Body of pancreas (tissue), 4 donors: ENCODE data around the gene ADGRF1.

ENCODE experiments used
- POLR2A ChIP-seq, 3 donors: fragments of 450-650 bp; IDR thresholded peaks; one replicate each; pipeline ENCODE4 v1.6.1; 2016; ENCODE audit warnings: antibody characterized with exemption in 3 of 3, mild to moderate bottlenecking in 2 of 3
- TF ChIP-seq, protein P1 (sequence below), 7 experiments: fragments of 450-650 bp in 4 of 7; fragments of 200-600 bp in 3 of 7; sonication (generic) in 3 of 7; IDR thresholded peaks; one replicate each; pipeline ENCODE4 v1.5.1; 2016 to 2019; ENCODE audit warnings: antibody characterized with exemption in 7 of 7

GRCh38 chr6:46954837-46955451, 87.2 kb downstream of the ADGRF1 start:
- TF ChIP-seq, protein P1, sequence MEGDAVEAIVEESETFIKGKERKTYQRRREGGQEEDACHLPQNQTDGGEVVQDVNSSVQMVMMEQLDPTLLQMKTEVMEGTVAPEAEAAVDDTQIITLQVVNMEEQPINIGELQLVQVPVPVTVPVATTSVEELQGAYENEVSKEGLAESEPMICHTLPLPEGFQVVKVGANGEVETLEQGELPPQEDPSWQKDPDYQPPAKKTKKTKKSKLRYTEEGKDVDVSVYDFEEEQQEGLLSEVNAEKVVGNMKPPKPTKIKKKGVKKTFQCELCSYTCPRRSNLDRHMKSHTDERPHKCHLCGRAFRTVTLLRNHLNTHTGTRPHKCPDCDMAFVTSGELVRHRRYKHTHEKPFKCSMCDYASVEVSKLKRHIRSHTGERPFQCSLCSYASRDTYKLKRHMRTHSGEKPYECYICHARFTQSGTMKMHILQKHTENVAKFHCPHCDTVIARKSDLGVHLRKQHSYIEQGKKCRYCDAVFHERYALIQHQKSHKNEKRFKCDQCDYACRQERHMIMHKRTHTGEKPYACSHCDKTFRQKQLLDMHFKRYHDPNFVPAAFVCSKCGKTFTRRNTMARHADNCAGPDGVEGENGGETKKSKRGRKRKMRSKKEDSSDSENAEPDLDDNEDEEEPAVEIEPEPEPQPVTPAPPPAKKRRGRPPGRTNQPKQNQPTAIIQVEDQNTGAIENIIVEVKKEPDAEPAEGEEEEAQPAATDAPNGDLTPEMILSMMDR (IDR thresholded peaks at IDR 0.05): no peak
- TF ChIP-seq POLR2A (IDR thresholded peaks at IDR 0.05): no peak
